HepG2 (cell line): ENCODE measurements around the gene RAD51C. TPM values are rescaled to one million over a fixed set of nuclear protein-coding genes. Genes with fewer than 3 reads are reported as not detected.
A peak's percentile ranks its signal among the peaks of the same experiment; 100 is the strongest.

ENCODE experiments used
- ATF7-NPFF ChIP-seq: sonication (generic); formaldehyde crosslinking; IDR thresholded peaks from 2 replicates; pipeline ENCODE4 v1.8.1; 2023; ENCODE audit warnings: mild to moderate bottlenecking, low read depth, missing genetic modification reagents, moderate library complexity
- CENPT ChIP-seq: sonication (generic); formaldehyde crosslinking; IDR thresholded peaks from 2 replicates; pipeline ENCODE4 v1.8.0; 2022; ENCODE audit warnings: low read depth, mild to moderate bottlenecking, moderate library complexity, missing genetic modification reagents
- EEA1 ChIP-seq: sonication (generic); formaldehyde crosslinking; IDR thresholded peaks from 2 replicates; pipeline ENCODE4 v1.5.1; 2020; ENCODE audit warnings: mild to moderate bottlenecking, missing genetic modification reagents, borderline replicate concordance
- ESRRA ChIP-seq: sonication (generic); formaldehyde crosslinking; IDR thresholded peaks from 2 replicates; pipeline ENCODE4 v1.5.1; 2020; ENCODE audit warnings: mild to moderate bottlenecking, low read depth, missing genetic modification reagents
- HIC2 ChIP-seq: sonication (generic); formaldehyde crosslinking; IDR thresholded peaks from 2 replicates; pipeline ENCODE4 v1.9.0; 2022; ENCODE audit warnings: low read depth, missing genetic modification reagents
- HOXA5 ChIP-seq: sonication (generic); formaldehyde crosslinking; IDR thresholded peaks from 2 replicates; pipeline ENCODE4 v1.4.0; 2020; ENCODE audit warnings: missing genetic modification reagents
- IRF2 ChIP-seq: IDR thresholded peaks from 2 replicates; pipeline ENCODE4 v1.6.1; 2018; ENCODE audit warnings: missing genetic modification reagents, missing compliant biosample characterization
- MIER2 ChIP-seq: IDR thresholded peaks from 2 replicates; pipeline ENCODE4 v1.6.1; 2016; ENCODE audit warnings: missing biosample characterization, missing genetic modification reagents
- NCOA2 ChIP-seq: sonication (generic); formaldehyde crosslinking; IDR thresholded peaks from 2 replicates; pipeline ENCODE4 v1.8.0; 2022; ENCODE audit warnings: inconsistent platforms
- NFRKB ChIP-seq: fragments of 450-650 bp; IDR thresholded peaks from 2 replicates; pipeline ENCODE4 v1.6.1; 2017
- SAP130 ChIP-seq: IDR thresholded peaks from 2 replicates; pipeline ENCODE4 v1.6.1; 2016; ENCODE audit warnings: low read depth
- SNAPC2 ChIP-seq: sonication (generic); formaldehyde crosslinking; IDR thresholded peaks from 2 replicates; pipeline ENCODE4 v1.8.1; 2022; ENCODE audit warnings: mild to moderate bottlenecking, missing genetic modification reagents
- SPEN ChIP-seq: sonication (generic); formaldehyde crosslinking; IDR thresholded peaks from 2 replicates; pipeline ENCODE4 v1.5.1; 2020; ENCODE audit warnings: low read depth, mild to moderate bottlenecking, missing genetic modification reagents
- ZFP36L1 ChIP-seq: sonication (generic); formaldehyde crosslinking; IDR thresholded peaks from 2 replicates; pipeline ENCODE4 v1.8.0; 2022; ENCODE audit warnings: mild to moderate bottlenecking, missing genetic modification reagents, moderate library complexity
- ZNF225 ChIP-seq: sonication (generic); formaldehyde crosslinking; IDR thresholded peaks from 2 replicates; pipeline ENCODE4 v1.4.0; 2020; ENCODE audit warnings: mild to moderate bottlenecking, missing genetic modification reagents
- ZNF563 ChIP-seq: sonication (generic); formaldehyde crosslinking; IDR thresholded peaks from 2 replicates; pipeline ENCODE4 v1.8.0; 2022; ENCODE audit warnings: mild to moderate bottlenecking, moderate library complexity, missing genetic modification reagents
- ZNF761 ChIP-seq: sonication (generic); formaldehyde crosslinking; conservative IDR thresholded peaks from 2 replicates; pipeline ENCODE4 v1.4.0; 2020; ENCODE audit warnings: mild to moderate bottlenecking, missing genetic modification reagents
- ZNF781 ChIP-seq: sonication (generic); formaldehyde crosslinking; IDR thresholded peaks from 2 replicates; pipeline ENCODE4 v1.5.1; 2020; ENCODE audit warnings: borderline replicate concordance, mild to moderate bottlenecking, missing genetic modification reagents; ENCODE audit errors: not compliant biosample characterization
- polyA plus RNA-seq, 8 experiments: library from polyadenylated mRNA; depleted of rRNA in 3 of 8; stranded (reverse) in 7 of 8; unstranded in 1 of 8; fragments of >200 nt; fragmentation: Illumina TruSeq in 4 of 8; extraction: Trizol in 4 of 8; gene quantifications; 2 replicates each; pipeline versions ENCODE4 v1.2.1 to v1.2.3, GENCODE V29; 2011 to 2016; ENCODE audit warnings: low read depth in 4 of 8, missing spikeins in 1 of 8, mixed read lengths in 1 of 8; ENCODE audit not compliant: insufficient read depth in 1 of 8
- total RNA-seq, 5 experiments: library from RNA; depleted of rRNA; stranded (reverse); fragments of >200 nt; fragmentation: Illumina TruSeq; extraction: Trizol; gene quantifications; 2 replicates each; pipeline ENCODE4 v1.2.3, GENCODE V29; 2016; ENCODE audit warnings: low read depth in 1 of 5
- TF ChIP-seq, protein P1 (sequence below): sonication (generic); formaldehyde crosslinking; IDR thresholded peaks from one replicate; pipeline ENCODE4 v1.5.1; 2020; ENCODE audit warnings: mild to moderate bottlenecking, missing genetic modification reagents; ENCODE audit errors: not compliant biosample characterization
- TF ChIP-seq, protein P2 (sequence below): IDR thresholded peaks from 2 replicates; pipeline ENCODE4 v1.6.1; 2016; ENCODE audit warnings: low read depth, borderline replicate concordance

Gene RAD51C
- total and polyA plus RNA-seq, 2 of the 13 experiments (the other 11 are each of a cell fraction or from before 2014, with no cell fraction given), result 38.5 to 106 TPM

DNA sequence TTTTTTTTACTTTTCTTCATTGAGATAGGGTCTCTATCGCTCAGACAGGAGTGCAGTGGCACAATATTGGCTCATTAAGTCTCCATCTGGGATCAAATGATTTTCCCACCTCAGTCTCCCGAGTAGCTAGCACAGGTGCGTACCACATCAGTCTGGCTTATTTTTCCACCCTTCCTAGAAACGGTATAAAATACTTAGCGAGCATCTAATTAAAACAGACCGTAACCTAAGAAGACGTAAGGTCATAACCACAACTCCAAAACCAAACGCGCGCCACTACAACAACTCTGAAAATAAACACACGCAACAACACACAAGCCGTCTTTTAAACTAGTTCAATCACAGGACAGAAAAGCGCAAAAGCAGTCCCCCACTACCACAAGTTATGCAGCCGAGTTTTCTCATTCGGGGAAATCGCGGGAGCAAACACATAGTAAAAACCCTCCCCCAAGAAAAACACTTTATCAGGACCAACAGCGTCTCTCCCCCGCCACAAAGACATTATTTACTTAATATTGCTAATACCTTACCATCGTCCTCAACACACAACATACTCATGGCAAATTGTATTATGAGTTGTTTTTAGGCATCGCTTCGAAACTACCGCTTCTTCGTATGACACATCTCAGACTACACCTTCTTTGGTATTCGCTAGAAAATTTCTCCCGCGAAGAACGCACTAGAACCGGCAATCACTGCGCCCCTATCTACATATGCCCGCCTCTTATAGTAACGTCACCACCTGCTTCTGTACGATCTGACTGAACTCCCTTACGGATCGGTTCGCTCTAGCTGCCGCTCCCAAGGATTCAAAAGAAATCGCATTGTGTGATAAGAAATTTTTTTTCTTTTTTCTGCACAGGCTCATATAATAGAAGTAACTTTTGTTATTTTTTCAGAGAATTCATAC lies 33.3 kb upstream of the RAD51C start (continued):
- TF ChIP-seq NFRKB (no peak), SPEN (no peak), ZNF761 (CRISPR knock-in tag) (no peak), ESRRA (no peak), CENPT (CRISPR knock-in tag) (0 out of 2 replicates have a peak, but pooled peaks have one; percentile 67), HOXA5 (peak; percentile 97), ATF7-NPFF (CRISPR knock-in tag) (peak; percentile 63), EEA1 (CRISPR knock-in tag) (no peak), NCOA2 (CRISPR knock-in tag) (peak; percentile 88), IRF2 (CRISPR knock-in tag) (peak; percentile 96), ZNF225 (CRISPR knock-in tag) (no peak), ZNF563 (CRISPR knock-in tag) (no peak), SNAPC2 (CRISPR knock-in tag) (peak; percentile 100), MIER2 (CRISPR knock-in tag) (peak; percentile 84), HIC2 (CRISPR knock-in tag) (no peak), ZFP36L1 (CRISPR knock-in tag) (peak; percentile 93; the same call in 1 of the 2 replicates), ZNF781 (CRISPR knock-in tag) (no peak), SAP130 (CRISPR knock-in tag) (peak; percentile 48)
- TF ChIP-seq, protein P1, sequence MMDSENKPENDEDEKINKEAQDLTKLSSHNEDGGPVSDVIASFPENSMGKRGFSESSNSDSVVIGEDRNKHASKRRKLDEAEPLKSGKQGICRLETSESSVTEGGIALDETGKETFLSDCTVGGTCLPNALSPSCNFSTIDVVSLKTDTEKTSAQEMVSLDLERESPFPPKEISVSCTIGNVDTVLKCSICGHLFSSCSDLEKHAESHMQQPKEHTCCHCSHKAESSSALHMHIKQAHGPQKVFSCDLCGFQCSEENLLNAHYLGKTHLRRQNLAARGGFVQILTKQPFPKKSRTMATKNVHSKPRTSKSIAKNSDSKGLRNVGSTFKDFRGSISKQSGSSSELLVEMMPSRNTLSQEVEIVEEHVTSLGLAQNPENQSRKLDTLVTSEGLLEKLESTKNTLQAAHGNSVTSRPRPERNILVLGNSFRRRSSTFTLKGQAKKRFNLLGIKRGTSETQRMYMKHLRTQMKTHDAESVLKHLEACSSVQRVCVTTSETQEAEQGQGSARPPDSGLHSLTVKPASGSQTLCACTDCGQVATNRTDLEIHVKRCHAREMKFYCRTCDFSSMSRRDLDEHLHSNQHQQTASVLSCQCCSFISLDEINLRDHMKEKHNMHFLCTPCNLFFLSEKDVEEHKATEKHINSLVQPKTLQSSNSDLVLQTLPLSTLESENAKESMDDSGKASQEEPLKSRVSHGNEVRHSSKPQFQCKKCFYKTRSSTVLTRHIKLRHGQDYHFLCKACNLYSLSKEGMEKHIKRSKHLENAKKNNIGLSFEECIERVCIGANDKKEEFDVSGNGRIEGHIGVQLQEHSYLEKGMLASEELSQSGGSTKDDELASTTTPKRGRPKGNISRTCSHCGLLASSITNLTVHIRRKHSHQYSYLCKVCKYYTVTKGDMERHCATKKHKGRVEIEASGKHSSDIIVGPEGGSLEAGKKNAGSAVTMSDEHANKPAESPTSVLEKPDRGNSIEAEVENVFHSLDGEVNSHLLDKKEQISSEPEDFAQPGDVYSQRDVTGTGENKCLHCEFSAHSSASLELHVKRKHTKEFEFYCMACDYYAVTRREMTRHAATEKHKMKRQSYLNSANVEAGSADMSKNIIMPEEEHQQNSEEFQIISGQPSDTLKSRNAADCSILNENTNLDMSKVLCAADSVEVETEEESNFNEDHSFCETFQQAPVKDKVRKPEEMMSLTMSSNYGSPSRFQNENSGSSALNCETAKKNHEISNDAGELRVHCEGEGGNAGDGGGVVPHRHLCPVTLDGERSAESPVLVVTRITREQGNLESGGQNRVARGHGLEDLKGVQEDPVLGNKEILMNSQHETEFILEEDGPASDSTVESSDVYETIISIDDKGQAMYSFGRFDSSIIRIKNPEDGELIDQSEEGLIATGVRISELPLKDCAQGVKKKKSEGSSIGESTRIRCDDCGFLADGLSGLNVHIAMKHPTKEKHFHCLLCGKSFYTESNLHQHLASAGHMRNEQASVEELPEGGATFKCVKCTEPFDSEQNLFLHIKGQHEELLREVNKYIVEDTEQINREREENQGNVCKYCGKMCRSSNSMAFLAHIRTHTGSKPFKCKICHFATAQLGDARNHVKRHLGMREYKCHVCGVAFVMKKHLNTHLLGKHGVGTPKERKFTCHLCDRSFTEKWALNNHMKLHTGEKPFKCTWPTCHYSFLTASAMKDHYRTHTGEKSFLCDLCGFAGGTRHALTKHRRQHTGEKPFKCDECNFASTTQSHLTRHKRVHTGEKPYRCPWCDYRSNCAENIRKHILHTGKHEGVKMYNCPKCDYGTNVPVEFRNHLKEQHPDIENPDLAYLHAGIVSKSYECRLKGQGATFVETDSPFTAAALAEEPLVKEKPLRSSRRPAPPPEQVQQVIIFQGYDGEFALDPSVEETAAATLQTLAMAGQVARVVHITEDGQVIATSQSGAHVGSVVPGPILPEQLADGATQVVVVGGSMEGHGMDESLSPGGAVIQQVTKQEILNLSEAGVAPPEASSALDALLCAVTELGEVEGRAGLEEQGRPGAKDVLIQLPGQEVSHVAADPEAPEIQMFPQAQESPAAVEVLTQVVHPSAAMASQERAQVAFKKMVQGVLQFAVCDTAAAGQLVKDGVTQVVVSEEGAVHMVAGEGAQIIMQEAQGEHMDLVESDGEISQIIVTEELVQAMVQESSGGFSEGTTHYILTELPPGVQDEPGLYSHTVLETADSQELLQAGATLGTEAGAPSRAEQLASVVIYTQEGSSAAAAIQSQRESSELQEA (CRISPR knock-in tag), result no peak
- TF ChIP-seq, protein P2, sequence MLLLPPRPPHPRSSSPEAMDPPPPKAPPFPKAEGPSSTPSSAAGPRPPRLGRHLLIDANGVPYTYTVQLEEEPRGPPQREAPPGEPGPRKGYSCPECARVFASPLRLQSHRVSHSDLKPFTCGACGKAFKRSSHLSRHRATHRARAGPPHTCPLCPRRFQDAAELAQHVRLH (CRISPR knock-in tag), result peak; percentile 79; the same call in 1 of the 2 replicates
